Smooth muscle cell (in vitro differentiated cells): ENCODE measurements around the gene OLFML2B. TPM values are rescaled to one million over a fixed set of nuclear protein-coding genes. Genes with fewer than 3 reads are reported as not detected.

Source experiments
- DNase-seq: peaks from one replicate; lab custom pipeline; 2025; ENCODE audit not compliant: unreplicated experiment; lab: John Stamatoyannopoulos, UW
- H2AFZ ChIP-seq: fragments of 200-600 bp; sonication (generic); 2 replicates; pipeline ENCODE4 v1.6.0; 2016; ENCODE audit warnings: antibody characterized with exemption, low read depth, mild to moderate bottlenecking
- H3F3A ChIP-seq: fragments of 200-600 bp; sonication (generic); 2 replicates; pipeline ENCODE4 v1.6.0; 2017; ENCODE audit warnings: antibody characterized with exemption, low read depth
- H3K27ac ChIP-seq: fragments of 200-600 bp; sonication (generic); 2 replicates; pipeline ENCODE4 v1.5.1; 2016; ENCODE audit warnings: low read depth, mild to moderate bottlenecking
- H3K27me3 ChIP-seq: fragments of 200-600 bp; sonication (generic); 2 replicates; pipeline ENCODE4 v1.6.1; 2016; ENCODE audit warnings: low read depth, mild to moderate bottlenecking
- H3K36me3 ChIP-seq: fragments of 200-600 bp; sonication (generic); 2 replicates; pipeline ENCODE4 v1.5.1; 2016; ENCODE audit warnings: low read depth
- H3K4me1 ChIP-seq: fragments of 200-600 bp; sonication (generic); 2 replicates; pipeline ENCODE4 v1.5.1; 2016; ENCODE audit warnings: low read depth
- H3K4me2 ChIP-seq: fragments of 200-600 bp; sonication (generic); 2 replicates; pipeline ENCODE4 v1.6.0; 2016; ENCODE audit warnings: mild to moderate bottlenecking
- H3K4me3 ChIP-seq: fragments of 200-600 bp; sonication (generic); 2 replicates; pipeline ENCODE4 v1.5.1; 2016; ENCODE audit warnings: mild to moderate bottlenecking
- H3K79me2 ChIP-seq: fragments of 200-600 bp; sonication (generic); 2 replicates; pipeline ENCODE4 v1.6.0; 2016; ENCODE audit warnings: low read depth, mild to moderate bottlenecking
- H3K9ac ChIP-seq: fragments of 200-600 bp; sonication (generic); 2 replicates; pipeline ENCODE4 v1.6.0; 2016; ENCODE audit warnings: low read depth
- H3K9me3 ChIP-seq: fragments of 200-600 bp; sonication (generic); replicated peaks from 2 replicates; pipeline ENCODE4 v1.5.1; 2016; ENCODE audit warnings: low read depth
- H4K20me1 ChIP-seq: fragments of 200-600 bp; sonication (generic); 2 replicates; pipeline ENCODE4 v1.6.0; 2016; ENCODE audit warnings: low read depth
- WGBS: methylation state at CpG from one replicate; pipeline ENCODE4 v1.1.7; 2016; ENCODE audit warnings: low lambda C conversion rate; 5-methylcytosine and 5-hydroxymethylcytosine counted together
- polyA plus RNA-seq: library from polyadenylated mRNA; unstranded; fragments of >200 nt; fragmentation: Nextera tagmentation; extraction: Ambion mirVana; gene quantifications from 2 replicates; pipeline ENCODE4 v1.2.1, GENCODE V29; 2016
- total RNA-seq: library from RNA; depleted of rRNA; stranded (reverse); fragments of >200 nt; gene quantifications from 2 replicates; pipeline ENCODE4 v1.2.3, GENCODE V29; 2014
- TF ChIP-seq, protein P1 (sequence below): fragments of 200-600 bp; sonication (generic); IDR thresholded peaks from 2 replicates; pipeline ENCODE4 v1.5.1; 2017; ENCODE audit warnings: borderline replicate concordance, mild to moderate bottlenecking, antibody characterized with exemption; ENCODE audit not compliant: insufficient read depth, poor library complexity, severe bottlenecking

Gene OLFML2B
- total and polyA plus RNA-seq, 2 experiments from 2014 or later, result 5.9 to 9.7 TPM

GRCh38 chr1:161978011-161978790 lies 45.5 kb downstream of the OLFML2B start:
- Histone ChIP-seq H3K9ac (no peak overlapping the region), H3K9me3 (no peaks in the 10 kb centered on the region), H3K27me3 (no peaks in the 10 kb centered on the region), H3F3A (no peaks in the 10 kb centered on the region), H3K4me2 (no peak overlapping the region), H3K4me3 (no peak overlapping the region), H3K79me2 (no peaks in the 10 kb centered on the region), H4K20me1 (no peaks in the 10 kb centered on the region), H3K36me3 (no peaks in the 10 kb centered on the region), H2AFZ (no peak overlapping the region), H3K4me1 (no peaks in the 10 kb centered on the region), H3K27ac (no peak overlapping the region)
- WGBS, result 94% methylated on average over 31 of the region's 31 CpGs
- TF ChIP-seq, protein P1, sequence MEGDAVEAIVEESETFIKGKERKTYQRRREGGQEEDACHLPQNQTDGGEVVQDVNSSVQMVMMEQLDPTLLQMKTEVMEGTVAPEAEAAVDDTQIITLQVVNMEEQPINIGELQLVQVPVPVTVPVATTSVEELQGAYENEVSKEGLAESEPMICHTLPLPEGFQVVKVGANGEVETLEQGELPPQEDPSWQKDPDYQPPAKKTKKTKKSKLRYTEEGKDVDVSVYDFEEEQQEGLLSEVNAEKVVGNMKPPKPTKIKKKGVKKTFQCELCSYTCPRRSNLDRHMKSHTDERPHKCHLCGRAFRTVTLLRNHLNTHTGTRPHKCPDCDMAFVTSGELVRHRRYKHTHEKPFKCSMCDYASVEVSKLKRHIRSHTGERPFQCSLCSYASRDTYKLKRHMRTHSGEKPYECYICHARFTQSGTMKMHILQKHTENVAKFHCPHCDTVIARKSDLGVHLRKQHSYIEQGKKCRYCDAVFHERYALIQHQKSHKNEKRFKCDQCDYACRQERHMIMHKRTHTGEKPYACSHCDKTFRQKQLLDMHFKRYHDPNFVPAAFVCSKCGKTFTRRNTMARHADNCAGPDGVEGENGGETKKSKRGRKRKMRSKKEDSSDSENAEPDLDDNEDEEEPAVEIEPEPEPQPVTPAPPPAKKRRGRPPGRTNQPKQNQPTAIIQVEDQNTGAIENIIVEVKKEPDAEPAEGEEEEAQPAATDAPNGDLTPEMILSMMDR, result no peak
- DNase-seq, result no peak

- Histone ChIP-seq H3K27ac (no peak overlapping the region), H4K20me1 (no peaks in the 10 kb centered on the region), H3K9ac (no peak overlapping the region), H3K4me1 (no peaks in the 10 kb centered on the region), H3F3A (no peaks in the 10 kb centered on the region), H2AFZ (no peak overlapping the region), H3K27me3 (no peaks in the 10 kb centered on the region), H3K4me2 (no peak overlapping the region), H3K36me3 (no peaks in the 10 kb centered on the region), H3K4me3 (no peak overlapping the region), H3K9me3 (no peaks in the 10 kb centered on the region), H3K79me2 (no peaks in the 10 kb centered on the region)
- DNase-seq, result no peak
- 81% methylated on average over 9 of the region's 9 CpGs for WGBS
- TF ChIP-seq, protein P1, result no peak
These were observed 49.5 kb downstream of the OLFML2B start for GRCh38 chr1:161973924-161974845.

DNA sequence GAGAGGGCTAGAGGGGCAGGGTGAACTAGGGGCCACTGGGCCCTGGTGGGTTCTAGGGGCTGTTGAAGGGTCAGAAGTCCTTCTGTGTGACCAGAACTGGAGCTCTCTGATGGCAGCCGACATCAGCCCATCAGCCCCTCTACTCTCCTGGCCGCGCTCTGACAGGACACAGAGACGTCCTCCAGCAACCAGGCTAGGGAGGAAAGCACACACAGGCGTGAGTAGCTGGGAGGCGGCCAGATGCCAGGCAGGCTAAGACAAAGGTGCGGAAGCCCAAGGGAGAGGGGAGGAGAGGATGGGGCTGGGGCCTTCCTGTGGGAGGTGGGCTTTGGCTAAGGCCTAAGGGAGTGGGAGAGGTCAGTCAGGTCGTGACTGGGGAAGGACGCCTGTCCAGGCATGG lies 50.8 kb downstream of the OLFML2B start:
- Histone ChIP-seq H3K27me3 (no peaks in the 10 kb centered on the region), H3K79me2 (no peaks in the 10 kb centered on the region), H3K27ac (no peak overlapping the region), H3K36me3 (no peaks in the 10 kb centered on the region), H3K4me3 (no peak overlapping the region), H4K20me1 (no peaks in the 10 kb centered on the region), H3K9ac (no peak overlapping the region), H3K9me3 (no peaks in the 10 kb centered on the region), H3K4me1 (no peaks in the 10 kb centered on the region), H2AFZ (no peak overlapping the region), H3F3A (no peaks in the 10 kb centered on the region), H3K4me2 (no peak overlapping the region)
- TF ChIP-seq, protein P1, result no peak
- no peak for DNase-seq
- WGBS, result 93% methylated on average over 9 of the region's 9 CpGs
